Measurements from ENCODE around the gene ZBTB20.

The ZBTB20 gene

GRCh38 chr3:115161168-115161834, 14.2 kb upstream of the ZBTB20 start:
- DNase-seq (no peak), ATAC-seq (replicated peaks) (no peak)
- H3K4me3 Mint-ChIP-seq: no peak overlapping the region
- H3K27me3 Mint-ChIP-seq: peaks cover 0 to 4% of the 10 kb centered on the region in 2 donors
- H3K9me3 Mint-ChIP-seq: peaks cover 0 to 6% of the 10 kb centered on the region in 2 donors
- H3K36me3 Mint-ChIP-seq: peaks cover 0 to 5% of the 10 kb centered on the region in 2 donors
- H3K27ac Mint-ChIP-seq: no peak overlapping the region
- H3K4me1 Mint-ChIP-seq: peaks cover 6 to 13% of the 10 kb centered on the region in 2 donors

GRCh38 chr3:115160295-115160694, 13.2 kb upstream of the ZBTB20 start:
- DNase-seq (no peak), ATAC-seq (replicated peaks) (peak; percentile 84 to 91)
- peaks cover 6 to 13% of the 10 kb centered on the region in 2 donors for H3K4me1 Mint-ChIP-seq
- H3K36me3 Mint-ChIP-seq: peaks cover 0 to 5% of the 10 kb centered on the region in 2 donors
- peaks cover 0 to 4% of the 10 kb centered on the region in 2 donors for H3K27me3 Mint-ChIP-seq
- H3K4me3 Mint-ChIP-seq: no peak overlapping the region
- H3K27ac Mint-ChIP-seq: peak overlapping the region; percentile 52
- peaks cover 0 to 6% of the 10 kb centered on the region in 2 donors for H3K9me3 Mint-ChIP-seq

- peaks cover 0 to 4% of the 10 kb centered on the region in 2 donors for H3K27me3 Mint-ChIP-seq
- ATAC-seq (replicated peaks) (no peak), DNase-seq (no peak)
- H3K4me3 Mint-ChIP-seq: no peak overlapping the region
- H3K27ac Mint-ChIP-seq: no peak overlapping the region
- H3K9me3 Mint-ChIP-seq: peaks cover 5 to 10% of the 10 kb centered on the region in 2 donors
- H3K4me1 Mint-ChIP-seq: peaks cover 2 to 6% of the 10 kb centered on the region in 2 donors
- peaks cover 0 to 9% of the 10 kb centered on the region in 2 donors for H3K36me3 Mint-ChIP-seq
Measured at GRCh38 chr3:115156046-115156654, 9.1 kb upstream of the ZBTB20 start.

GRCh38 chr3:115154611-115155010, 7.5 kb upstream of the ZBTB20 start:
- DNase-seq (no peak), ATAC-seq (replicated peaks) (no peak)
- peaks cover 0 to 9% of the 10 kb centered on the region in 2 donors for H3K36me3 Mint-ChIP-seq
- H3K4me3 Mint-ChIP-seq: no peak overlapping the region
- peaks cover 5 to 10% of the 10 kb centered on the region in 2 donors for H3K9me3 Mint-ChIP-seq
- H3K4me1 Mint-ChIP-seq: no peaks in the 10 kb centered on the region
- H3K27me3 Mint-ChIP-seq: peaks cover 0 to 4% of the 10 kb centered on the region in 2 donors
- no peak overlapping the region for H3K27ac Mint-ChIP-seq

- no peak overlapping the region for H3K4me3 Mint-ChIP-seq
- H3K36me3 Mint-ChIP-seq: peaks cover 0 to 7% of the 10 kb centered on the region in 2 donors
- H3K4me1 Mint-ChIP-seq: no peaks in the 10 kb centered on the region
- H3K9me3 Mint-ChIP-seq: peaks cover 4 to 5% of the 10 kb centered on the region in 2 donors
- H3K27me3 Mint-ChIP-seq: no peaks in the 10 kb centered on the region
- H3K27ac Mint-ChIP-seq: no peak overlapping the region
- ATAC-seq (replicated peaks) (no peak), DNase-seq (no peak)
Measured at GRCh38 chr3:115151921-115152320, 4.8 kb upstream of the ZBTB20 start.

GRCh38 chr3:115148142-115148790, 1.2 kb upstream of the ZBTB20 start:
- H3K27ac Mint-ChIP-seq: peak overlapping the region; percentile 95
- peaks cover 4 to 16% of the 10 kb centered on the region in 2 donors for H3K4me1 Mint-ChIP-seq
- DNase-seq (no peak), ATAC-seq (replicated peaks) (peak in 1 of 2 donors; percentile 0)
- peak overlapping the region; percentile 84 to 92 for H3K4me3 Mint-ChIP-seq
- peaks cover 4 to 5% of the 10 kb centered on the region in 2 donors for H3K9me3 Mint-ChIP-seq
- peaks cover 0 to 7% of the 10 kb centered on the region in 2 donors for H3K36me3 Mint-ChIP-seq
- H3K27me3 Mint-ChIP-seq: no peaks in the 10 kb centered on the region

- DNase-seq (peak; percentile 98), ATAC-seq (replicated peaks) (peak; percentile 82 to 83)
- H3K9me3 Mint-ChIP-seq: peaks cover 2 to 3% of the 10 kb centered on the region in 2 donors
- H3K27me3 Mint-ChIP-seq: no peaks in the 10 kb centered on the region
- peak overlapping the region; percentile 84 to 92 for H3K4me3 Mint-ChIP-seq
- H3K27ac Mint-ChIP-seq: peak overlapping the region; percentile 95
- H3K36me3 Mint-ChIP-seq: peaks cover 0 to 5% of the 10 kb centered on the region in 2 donors
- H3K4me1 Mint-ChIP-seq: peaks cover 4 to 18% of the 10 kb centered on the region in 2 donors
Measured at GRCh38 chr3:115147329-115148141, 447 bp upstream of the ZBTB20 start.

- Mint-ChIP-seq H3K4me3 (peak overlapping the region; percentile 92 to 93), H3K27me3 (no peaks in the 10 kb centered on the region), H3K9me3 (no peaks in the 10 kb centered on the region), H3K27ac (peak overlapping the region; percentile 97), H3K36me3 (peaks cover 0 to 3% of the 10 kb centered on the region in 2 donors), H3K4me1 (peaks cover 4 to 24% of the 10 kb centered on the region in 2 donors)
- ATAC-seq (replicated peaks) (peak in 1 of 2 donors; percentile 7), DNase-seq (peak; percentile 38)
Measured at GRCh38 chr3:115146032-115146417, 1.1 kb downstream of the ZBTB20 start.

GRCh38 chr3:115141033-115141757, 5.9 kb downstream of the ZBTB20 start:
- H3K27me3 Mint-ChIP-seq: no peaks in the 10 kb centered on the region
- DNase-seq: no peak
- ATAC-seq (replicated peaks): no peak
- peaks cover 7 to 24% of the 10 kb centered on the region in 2 donors for H3K4me1 Mint-ChIP-seq
- H3K9me3 Mint-ChIP-seq: no peaks in the 10 kb centered on the region
- no peak overlapping the region for H3K4me3 Mint-ChIP-seq
- peaks cover 0 to 2% of the 10 kb centered on the region in 2 donors for H3K36me3 Mint-ChIP-seq
- no peak overlapping the region for H3K27ac Mint-ChIP-seq

- H3K4me3 Mint-ChIP-seq: no peak overlapping the region
- H3K27me3 Mint-ChIP-seq: no peaks in the 10 kb centered on the region
- no peaks in the 10 kb centered on the region for H3K9me3 Mint-ChIP-seq
- no peak overlapping the region for H3K27ac Mint-ChIP-seq
- peaks cover 0 to 2% of the 10 kb centered on the region in 2 donors for H3K36me3 Mint-ChIP-seq
- ATAC-seq (replicated peaks) (no peak), DNase-seq (no peak)
- peaks cover 6 to 8% of the 10 kb centered on the region in 2 donors for H3K4me1 Mint-ChIP-seq
Measured at GRCh38 chr3:115139072-115139471, 8.0 kb downstream of the ZBTB20 start.

- Mint-ChIP-seq H3K4me3 (no peak overlapping the region), H3K9me3 (peaks cover 0 to 1% of the 10 kb centered on the region in 2 donors), H3K36me3 (peaks cover 2 to 3% of the 10 kb centered on the region in 2 donors), H3K27ac (no peak overlapping the region), H3K27me3 (no peaks in the 10 kb centered on the region), H3K4me1 (peaks cover 2 to 7% of the 10 kb centered on the region in 2 donors)
- ATAC-seq (replicated peaks) (no peak), DNase-seq (no peak)
Measured at GRCh38 chr3:115134648-115135347, 12.3 kb downstream of the ZBTB20 start.

- H3K4me3 Mint-ChIP-seq: no peak overlapping the region
- DNase-seq: no peak
- no peaks in the 10 kb centered on the region for H3K9me3 Mint-ChIP-seq
- ATAC-seq (replicated peaks): no peak
- H3K27me3 Mint-ChIP-seq: no peaks in the 10 kb centered on the region
- no peak overlapping the region for H3K27ac Mint-ChIP-seq
- H3K4me1 Mint-ChIP-seq: peaks cover 10 to 33% of the 10 kb centered on the region in 2 donors
- no peaks in the 10 kb centered on the region for H3K36me3 Mint-ChIP-seq
Measured at GRCh38 chr3:115127208-115127607, 19.9 kb downstream of the ZBTB20 start.

GRCh38 chr3:115120597-115120996, 26.5 kb downstream of the ZBTB20 start:
- Mint-ChIP-seq H3K4me3 (no peak overlapping the region), H3K36me3 (peaks cover 3 to 8% of the 10 kb centered on the region in 2 donors), H3K27me3 (no peaks in the 10 kb centered on the region), H3K27ac (peak overlapping the region; percentile 63), H3K4me1 (peaks cover 10 to 35% of the 10 kb centered on the region in 2 donors), H3K9me3 (no peaks in the 10 kb centered on the region)
- ATAC-seq (replicated peaks): no peak
- no peak for DNase-seq

Data from stimulated activated naive B cell treated with anti-CD40 and anti-IgM and Interleukin-4, amounts not matched to agents 10 μg/mL and 1 μg/mL and 100 μg/mL, for 72 hours (primary cell).